Measurements from ENCODE around the gene JAG2.

- TF ChIP-seq CBFB (CRISPR knock-in tag; IDR thresholded peaks at IDR 0.05; ENCODE audit: low read depth) (no peak), ELF4 (CRISPR knock-in tag; IDR thresholded peaks at IDR 0.05; ENCODE audit: low read depth) (no peak), CTCF (IDR thresholded peaks at IDR 0.05) (no peak), CREB1 (CRISPR knock-in tag; IDR thresholded peaks at IDR 0.05) (no peak), MLX (CRISPR knock-in tag; IDR thresholded peaks at IDR 0.05) (no peak), ZNF416 (CRISPR knock-in tag; IDR thresholded peaks at IDR 0.05) (no peak), ATF1 (CRISPR knock-in tag; IDR thresholded peaks at IDR 0.05) (no peak), E2F1 (CRISPR knock-in tag; IDR thresholded peaks at IDR 0.05) (no peak), SP1 (CRISPR knock-in tag; conservative IDR thresholded peaks at IDR 0.05) (no peak)
These were observed 8.5 kb upstream of the JAG2 start for GRCh38 chr14:105177082-105177481.

All from WTC11 (cell line).